Retinal pigment epithelial cell (primary cell): ENCODE results near the gene ATP10A.

ENCODE experiments used
- DNase-seq: peaks from one replicate; pipeline ENCODE4 v3.0.0-alpha.2; 2010; ENCODE audit warnings: low read depth
- H3K4me3 ChIP-seq: 2 replicates; pipeline ENCODE4 v1.5.1; 2011; ENCODE audit warnings: mild to moderate bottlenecking, low read length, control low read depth, moderate library complexity
- CTCF ChIP-seq: conservative IDR thresholded peaks from 2 replicates; pipeline ENCODE4 v1.5.1; 2011; ENCODE audit warnings: low read depth, low read length, control low read depth, inconsistent platforms

Gene ATP10A

GRCh38 chr15:25875566-25875965 is 12.4 kb upstream of the ATP10A start:
- H3K4me3 ChIP-seq = no peak overlapping the region
- no peak for TF ChIP-seq CTCF
- DNase-seq = no peak

- no peak for DNase-seq
- TF ChIP-seq CTCF = no peak
- H3K4me3 ChIP-seq = no peak overlapping the region
These were observed 11.3 kb upstream of the ATP10A start for GRCh38 chr15:25874379-25874778.

GRCh38 chr15:25871403-25871802 is 8.3 kb upstream of the ATP10A start:
- no peak overlapping the region for H3K4me3 ChIP-seq
- no peak for DNase-seq
- TF ChIP-seq CTCF = no peak

- no peak for DNase-seq
- no peak overlapping the region for H3K4me3 ChIP-seq
- no peak for TF ChIP-seq CTCF
These were observed 7.8 kb upstream of the ATP10A start for GRCh38 chr15:25870938-25871337.

- no peak overlapping the region for H3K4me3 ChIP-seq
- no peak for TF ChIP-seq CTCF
- DNase-seq = no peak
These were observed 6.6 kb upstream of the ATP10A start for GRCh38 chr15:25869701-25870100.

GRCh38 chr15:25866874-25867273 is 3.7 kb upstream of the ATP10A start:
- TF ChIP-seq CTCF = no peak
- DNase-seq = no peak
- no peak overlapping the region for H3K4me3 ChIP-seq

GRCh38 chr15:25866251-25866650 is 3.1 kb upstream of the ATP10A start:
- DNase-seq = no peak

More at GRCh38 chr15:25866251-25866650, 3.1 kb upstream of the ATP10A start:
- no peak for TF ChIP-seq CTCF
- no peak overlapping the region for H3K4me3 ChIP-seq
